AG09319 (cell line): ENCODE data around the gene VWA8.

Experiments used
- DNase-seq: peaks from one replicate; pipeline ENCODE4 v3.0.0-alpha.2; 2010; ENCODE audit warnings: low read depth; ENCODE audit errors: extremely low read depth
- CTCF ChIP-seq: IDR thresholded peaks from 2 replicates; pipeline ENCODE4 v1.5.1; 2011; ENCODE audit warnings: low read depth, mild to moderate bottlenecking, inconsistent platforms, low read length, moderate library complexity

The VWA8 gene

GRCh38 chr13:41557719-41558118, 403.2 kb downstream of the VWA8 start:
- no peak for DNase-seq
- no peak for TF ChIP-seq CTCF

GRCh38 chr13:41554626-41555386, 406.1 kb downstream of the VWA8 start:
- DNase-seq, result no peak
- no peak for TF ChIP-seq CTCF

GRCh38 chr13:41554180-41554579, 406.7 kb downstream of the VWA8 start:
- TF ChIP-seq CTCF, result no peak
- DNase-seq, result no peak

GRCh38 chr13:41552031-41552430, 408.9 kb downstream of the VWA8 start:
- no peak for TF ChIP-seq CTCF
- no peak for DNase-seq

GRCh38 chr13:41550276-41550675, 410.6 kb downstream of the VWA8 start:
- no peak for TF ChIP-seq CTCF
- no peak for DNase-seq

- no peak for DNase-seq
- no peak for TF ChIP-seq CTCF
These were observed 411.4 kb downstream of the VWA8 start for GRCh38 chr13:41549491-41549890.

GRCh38 chr13:41548910-41549309, 412.0 kb downstream of the VWA8 start:
- TF ChIP-seq CTCF, result no peak
- DNase-seq, result no peak
